HepG2 (cell line): Measurements from ENCODE around the gene LGI1. TPM values are rescaled to one million over a fixed set of nuclear protein-coding genes. Genes with fewer than 3 reads are reported as not detected.

Experiments
- ATAC-seq: fragments of 200-7000 bp; cut with Tn5 transposase; 3 replicates; pipeline ENCODE4 v1.9.1; 2020; ENCODE audit warnings: mild to moderate bottlenecking, moderate library complexity
- BruUV-seq: library from RNA; stranded (reverse); fragments of 400-500 nt; replicated peaks from 2 replicates; lab custom pipeline; 2021; lab: Mats Ljungman, UMichigan
- CTCF ChIA-PET: fragments of 300-600 bp; formaldehyde crosslinking; extraction: SDS; loops from one replicate; lab custom pipeline; 2021; ENCODE audit warnings: low total read pairs, inconsistent platforms, low intra/inter-chr PET ratio; lab: Yijun Ruan, JAX
- POLR2A ChIA-PET: fragments of 350-600 bp; sonication (Branson Sonifier 250); formaldehyde crosslinking; loops from one replicate; lab custom pipeline; 2020; ENCODE audit warnings: antibody characterized with exemption, inconsistent platforms; lab: Yijun Ruan, JAX
- DNase-seq: peaks from one replicate; pipeline ENCODE4 v3.0.0-alpha.2; 2015; ENCODE audit warnings: low spot score
- FAIRE-seq: peaks from 3 replicates; lab custom pipeline; 2011; peaks lifted over from hg19 to GRCh38; lab: Jason Lieb, UNC
- H2AFZ ChIP-seq: one replicate; pipeline ENCODE4 v1.6.1; 2011; ENCODE audit warnings: low read length, inconsistent platforms
- H3K27ac ChIP-seq: fragments of 300-600 bp; 3 replicates; pipeline ENCODE4 v1.8.0; 2011; ENCODE audit warnings: mixed run types, mild to moderate bottlenecking, mixed read lengths, low read length, inconsistent platforms; ENCODE audit not compliant: insufficient read depth; ENCODE audit errors: extremely low read length
- H3K27me3 ChIP-seq, 2 experiments: fragments of 200-600 bp in 1 of 2; 2 replicates in 1 of 2; 3 replicates in 1 of 2; pipeline versions ENCODE4 v1.6.0 to v1.8.0; 2011; ENCODE audit warnings: low read length in 2 of 2, mild to moderate bottlenecking in 2 of 2, moderate library complexity in 2 of 2, inconsistent platforms in 1 of 2; ENCODE audit not compliant: insufficient read depth in 2 of 2, control insufficient read depth in 1 of 2
- H3K36me3 ChIP-seq, 2 experiments: fragments of 200-600 bp in 1 of 2; replicated peaks in 1 of 2; 2 replicates in 1 of 2; 3 replicates in 1 of 2; pipeline versions ENCODE4 v1.5.1 to v1.8.0; 2011; ENCODE audit warnings: low read length in 2 of 2, inconsistent platforms in 1 of 2; ENCODE audit not compliant: insufficient read depth in 2 of 2, control insufficient read depth in 1 of 2
- H3K4me1 ChIP-seq: 2 replicates; pipeline ENCODE4 v1.5.1; 2012; ENCODE audit warnings: low read length, inconsistent platforms; ENCODE audit not compliant: insufficient read depth
- H3K4me2 ChIP-seq: 2 replicates; pipeline ENCODE4 v1.6.0; 2011; ENCODE audit warnings: low read depth, low read length, inconsistent platforms
- H3K4me3 ChIP-seq, 3 experiments: fragments of 200-600 bp in 1 of 3; sonication (generic), shearing (Covaris generic) in 1 of 3; replicated peaks in 1 of 3; 2 replicates each; pipeline ENCODE4 v1.5.1; 2011 to 2016; ENCODE audit warnings: low read length in 3 of 3, inconsistent platforms in 2 of 3, low read depth in 2 of 3, mild to moderate bottlenecking in 2 of 3, control low read depth in 1 of 3, mixed read lengths in 1 of 3; ENCODE audit not compliant: insufficient read depth in 1 of 3
- H3K79me2 ChIP-seq: one replicate; pipeline ENCODE4 v1.6.1; 2011; ENCODE audit warnings: low read length, inconsistent platforms; ENCODE audit not compliant: insufficient read depth
- H3K9ac ChIP-seq: 2 replicates; pipeline ENCODE4 v1.6.0; 2011; ENCODE audit warnings: mild to moderate bottlenecking, low read depth, low read length, inconsistent platforms; ENCODE audit not compliant: insufficient read depth
- H3K9me3 ChIP-seq: 2 replicates; pipeline ENCODE4 v1.5.1; 2012; ENCODE audit warnings: mild to moderate bottlenecking, low read length
- H4K20me1 ChIP-seq: 2 replicates; pipeline ENCODE4 v1.6.0; 2011; ENCODE audit warnings: inconsistent platforms, mild to moderate bottlenecking, low read length, moderate library complexity; ENCODE audit not compliant: insufficient read depth
- ASH2L ChIP-seq: fragments of 300-600, 200-600 bp; sonication (generic); IDR thresholded peaks from 2 replicates; pipeline ENCODE4 v1.7.0; 2017; ENCODE audit warnings: low read depth, mild to moderate bottlenecking, moderate library complexity, mixed read lengths, low read length; ENCODE audit not compliant: insufficient read length
- ATM ChIP-seq: fragments of 450-650 bp; IDR thresholded peaks from 2 replicates; pipeline ENCODE4 v1.7.1; 2017; ENCODE audit warnings: mild to moderate bottlenecking, borderline replicate concordance
- CREB1 ChIP-seq, 2 experiments: fragments of 450-650 bp in 1 of 2; IDR thresholded peaks; 2 replicates each; pipeline ENCODE4 v1.6.1; 2016 to 2017; ENCODE audit warnings: control low read depth in 1 of 2, mild to moderate bottlenecking in 1 of 2, missing compliant biosample characterization in 1 of 2, missing genetic modification characterization in 1 of 2
- HNRNPK ChIP-seq: fragments of 200-400 bp; formaldehyde crosslinking; IDR thresholded peaks from 2 replicates; pipeline ENCODE4 v1.6.1; 2018; ENCODE audit warnings: low read length, low read depth, moderate library complexity, mild to moderate bottlenecking; ENCODE audit not compliant: poor library complexity, severe bottlenecking
- JUND ChIP-seq: sonication (generic); formaldehyde crosslinking; IDR thresholded peaks from 2 replicates; pipeline ENCODE4 v1.8.0; 2022; ENCODE audit warnings: mild to moderate bottlenecking, missing genetic modification reagents
- KLF11 ChIP-seq: IDR thresholded peaks from 2 replicates; pipeline ENCODE4 v1.6.1; 2016; ENCODE audit warnings: missing compliant biosample characterization
- LCORL ChIP-seq, 2 experiments: fragments of 450-650 bp in 1 of 2; sonication (generic) in 1 of 2; formaldehyde crosslinking in 1 of 2; IDR thresholded peaks; 2 replicates each; pipeline versions ENCODE4 v1.5.0 to v1.6.1; 2017 to 2020; ENCODE audit warnings: antibody characterized with exemption in 1 of 2, missing genetic modification reagents in 1 of 2
- NR1H2 ChIP-seq: sonication (generic); formaldehyde crosslinking; IDR thresholded peaks from 2 replicates; pipeline ENCODE4 v1.8.1; 2022; ENCODE audit warnings: low read depth, missing genetic modification reagents, borderline replicate concordance
- RCOR2 ChIP-seq: IDR thresholded peaks from 2 replicates; pipeline ENCODE4 v1.6.1; 2016; ENCODE audit warnings: missing biosample characterization, missing genetic modification reagents
- SP2 ChIP-seq: sonication (generic); formaldehyde crosslinking; IDR thresholded peaks from 2 replicates; pipeline ENCODE4 v1.5.1; 2020; ENCODE audit warnings: mild to moderate bottlenecking, missing genetic modification reagents
- TCF12 ChIP-seq, 2 experiments: fragments of 450-650 bp in 1 of 2; sonication (generic) in 1 of 2; formaldehyde crosslinking in 1 of 2; IDR thresholded peaks; 2 replicates each; pipeline versions ENCODE4 v1.6.1 to v1.8.0; 2017 to 2022; ENCODE audit warnings: antibody characterized with exemption in 1 of 2, mild to moderate bottlenecking in 1 of 2, missing genetic modification reagents in 1 of 2, moderate library complexity in 1 of 2
- ZNF335 ChIP-seq: sonication (generic); formaldehyde crosslinking; IDR thresholded peaks from 2 replicates; pipeline ENCODE4 v1.4.0; 2020; ENCODE audit warnings: missing genetic modification reagents
- ZNF547 ChIP-seq: sonication (generic); formaldehyde crosslinking; IDR thresholded peaks from 2 replicates; pipeline ENCODE4 v1.5.1; 2020; ENCODE audit warnings: mild to moderate bottlenecking, missing genetic modification reagents
- ZNF589 ChIP-seq: sonication (generic); formaldehyde crosslinking; conservative IDR thresholded peaks from 2 replicates; pipeline ENCODE4 v1.8.0; 2022; ENCODE audit warnings: mild to moderate bottlenecking, moderate library complexity, missing genetic modification reagents
- WGBS: methylation state at CpG from one replicate; pipeline ENCODE4 v1.1.6; 2017; ENCODE audit warnings: low lambda C conversion rate; 5-methylcytosine and 5-hydroxymethylcytosine counted together
- in situ Hi-C: cut with HindIII; loops from 2 replicates; pipeline ENCODE4 v1.10.0; 2017; ENCODE audit warnings: low pct_unique_long_range_greater_than_20kb; ENCODE audit not compliant: extremely low pct_ligation_motif_present
- intact Hi-C: fragments of 100-400 bp; cut with micrococcal nuclease; formaldehyde crosslinking; loops from one replicate; pipeline ENCODE4 v1.10.0; 2022; ENCODE audit not compliant: unreplicated experiment
- polyA plus RNA-seq, 8 experiments: library from polyadenylated mRNA; depleted of rRNA in 3 of 8; stranded (reverse) in 7 of 8; unstranded in 1 of 8; fragments of >200 nt; fragmentation: Illumina TruSeq in 4 of 8; extraction: Trizol in 4 of 8; gene quantifications; 2 replicates each; pipeline versions ENCODE4 v1.2.1 to v1.2.3, GENCODE V29; 2011 to 2016; ENCODE audit warnings: low read depth in 4 of 8, missing spikeins in 1 of 8, mixed read lengths in 1 of 8; ENCODE audit not compliant: insufficient read depth in 1 of 8
- total RNA-seq, 5 experiments: library from RNA; depleted of rRNA; stranded (reverse); fragments of >200 nt; fragmentation: Illumina TruSeq; extraction: Trizol; gene quantifications; 2 replicates each; pipeline ENCODE4 v1.2.3, GENCODE V29; 2016; ENCODE audit warnings: low read depth in 1 of 5
- TF ChIP-seq, protein P1 (sequence below): IDR thresholded peaks from 2 replicates; pipeline ENCODE4 v1.6.1; 2012; ENCODE audit warnings: low read depth, low read length, improper control_type of control experiment

Gene LGI1
- total and polyA plus RNA-seq, 2 of the 13 experiments (the other 11 are each of a cell fraction or from before 2014, with no cell fraction given) = not detected

DNA sequence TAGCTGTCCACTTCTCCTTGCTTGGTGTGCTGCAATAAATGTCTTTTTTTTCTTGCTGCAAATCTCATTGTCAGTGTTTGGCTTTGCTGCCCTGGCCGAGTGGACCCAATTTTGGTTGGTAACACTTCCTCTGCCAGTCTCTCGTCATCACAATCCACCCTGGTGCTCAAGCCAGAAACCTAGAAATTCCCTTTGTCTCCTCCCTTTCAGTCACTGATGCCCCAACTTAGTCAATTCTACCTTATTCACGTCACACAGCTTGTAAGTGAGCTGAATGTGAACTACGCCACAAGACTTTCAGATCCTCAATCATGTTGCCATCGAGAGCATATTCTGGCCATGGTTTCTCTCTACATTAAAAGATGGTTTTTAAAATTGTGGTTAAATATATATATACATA, 42.4 kb upstream of the LGI1 start:
- TF ChIP-seq CREB1 (IDR thresholded peaks at IDR 0.05) = peak; percentile 69
- TF ChIP-seq CREB1 (CRISPR knock-in tag; IDR thresholded peaks at IDR 0.05) = no peak
- TF ChIP-seq RCOR2 (CRISPR knock-in tag) = no peak
- Histone ChIP-seq H3K4me3 (no peak overlapping the region), H3K79me2 (no peaks in the 10 kb centered on the region), H3K36me3 (no peaks in the 10 kb centered on the region), H3K9ac (no peak overlapping the region), H3K27ac (no peak overlapping the region), H3K27me3 (no peaks in the 10 kb centered on the region; a peak in 1 of 5 replicates), H2AFZ (no peak overlapping the region), H3K9me3 (no peaks in the 10 kb centered on the region), H3K4me1 (peaks cover 4% of the 10 kb centered on the region), H3K4me2 (no peak overlapping the region), H4K20me1 (no peaks in the 10 kb centered on the region)
- WGBS = 24% methylated on average over 5 of the region's 5 CpGs
- POLR2A ChIA-PET = no interaction called here
- in situ Hi-C loops (no loop called here), intact Hi-C loops (no loop called here)
- no peak for FAIRE-seq
- no peak for DNase-seq
- BruUV-seq = no TSS peak
- CTCF ChIA-PET = no interaction called here
- ATAC-seq = no peak

DNA sequence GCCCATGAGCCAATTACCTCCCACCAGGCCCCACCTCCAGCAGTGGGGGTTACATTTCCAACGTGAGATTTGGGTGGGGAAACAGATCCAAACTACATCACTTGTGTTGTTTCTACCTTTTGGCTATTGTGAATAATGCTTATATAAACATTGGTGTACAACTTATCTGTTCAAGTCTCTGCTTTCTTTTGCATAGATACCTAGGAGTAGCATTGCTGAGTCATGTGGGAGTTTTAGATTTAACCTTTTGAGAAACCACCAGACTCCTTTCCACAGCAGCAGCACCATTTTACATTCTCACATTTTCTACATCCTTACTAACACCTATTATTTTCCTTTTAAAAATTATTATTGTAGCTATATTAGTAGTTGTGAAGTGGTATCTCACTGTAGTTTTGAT, 41.0 kb upstream of the LGI1 start:
- FAIRE-seq = no peak
- ChIA-PET POLR2A (no interaction called here), CTCF (no interaction called here)
- no TSS peak for BruUV-seq
- DNase-seq = no peak
- H3K4me2 ChIP-seq = no peak overlapping the region
- H3K9ac ChIP-seq = no peak overlapping the region
- no peaks in the 10 kb centered on the region for H3K4me1 ChIP-seq
- intact Hi-C loops = no loop called here
- no peak for ATAC-seq
- no peaks in the 10 kb centered on the region for H3K36me3 ChIP-seq
- no peaks in the 10 kb centered on the region for H4K20me1 ChIP-seq
- H3K27me3 ChIP-seq = no peaks in the 10 kb centered on the region
- 0% methylated on average over 1 of the region's 1 CpG for WGBS
- H3K9me3 ChIP-seq = no peaks in the 10 kb centered on the region
- H3K79me2 ChIP-seq = no peaks in the 10 kb centered on the region
- TF ChIP-seq ASH2L (no peak), NR1H2 (CRISPR knock-in tag) (no peak), ZNF335 (no peak), ATM (no peak), LCORL (IDR thresholded peaks at IDR 0.05) (no peak), LCORL (CRISPR knock-in tag; IDR thresholded peaks at IDR 0.05) (no peak), SP2 (no peak), TCF12 (IDR thresholded peaks at IDR 0.05) (no peak), TCF12 (CRISPR knock-in tag; IDR thresholded peaks at IDR 0.05) (no peak), JUND (no peak), ZNF589 (CRISPR knock-in tag) (no peak), ZNF547 (CRISPR knock-in tag) (no peak), KLF11 (CRISPR knock-in tag) (no peak), HNRNPK (no peak)
- TF ChIP-seq, protein P1, sequence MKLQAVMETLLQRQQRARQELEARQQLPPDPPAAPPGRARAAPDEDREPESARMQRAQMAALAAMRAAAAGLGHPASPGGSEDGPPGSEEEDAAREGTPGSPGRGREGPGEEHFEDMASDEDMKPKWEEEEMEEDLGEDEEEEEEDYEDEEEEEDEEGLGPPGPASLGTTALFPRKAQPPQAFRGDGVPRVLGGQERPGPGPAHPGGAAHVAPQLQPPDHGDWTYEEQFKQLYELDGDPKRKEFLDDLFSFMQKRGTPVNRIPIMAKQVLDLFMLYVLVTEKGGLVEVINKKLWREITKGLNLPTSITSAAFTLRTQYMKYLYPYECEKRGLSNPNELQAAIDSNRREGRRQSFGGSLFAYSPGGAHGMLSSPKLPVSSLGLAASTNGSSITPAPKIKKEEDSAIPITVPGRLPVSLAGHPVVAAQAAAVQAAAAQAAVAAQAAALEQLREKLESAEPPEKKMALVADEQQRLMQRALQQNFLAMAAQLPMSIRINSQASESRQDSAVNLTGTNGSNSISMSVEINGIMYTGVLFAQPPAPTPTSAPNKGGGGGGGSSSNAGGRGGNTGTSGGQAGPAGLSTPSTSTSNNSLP = no peak
- TF ChIP-seq, all 625 proteins: peak for 0
- H3K4me3 ChIP-seq = no peak overlapping the region
- H2AFZ ChIP-seq = no peak overlapping the region
- H3K27ac ChIP-seq = no peak overlapping the region
- in situ Hi-C loops = no loop called here
